AG09309 (cell line): Measurements from ENCODE around the gene APOC3.
A peak's percentile ranks its signal among the peaks of the same experiment; 100 is the strongest.
"Not testable (repeated sequence)": the region's sequence is repeated elsewhere in the genome, so short reads cannot be mapped to it uniquely, and the experiment has no call there.

Source experiments
- DNase-seq: peaks from one replicate; pipeline ENCODE4 v3.0.0-alpha.2; 2010; ENCODE audit warnings: low read depth
- H3K4me3 ChIP-seq: 2 replicates; pipeline ENCODE4 v1.5.1; 2011; ENCODE audit warnings: mild to moderate bottlenecking, low read depth, low read length, moderate library complexity; ENCODE audit not compliant: control insufficient read depth
- TF ChIP-seq, protein P1 (sequence below): IDR thresholded peaks from 2 replicates; pipeline ENCODE4 v1.5.1; 2011; ENCODE audit warnings: mild to moderate bottlenecking, low read depth, low read length, inconsistent platforms; ENCODE audit not compliant: insufficient read depth, control insufficient read depth; ENCODE audit errors: missing control alignments

Gene APOC3

DNA sequence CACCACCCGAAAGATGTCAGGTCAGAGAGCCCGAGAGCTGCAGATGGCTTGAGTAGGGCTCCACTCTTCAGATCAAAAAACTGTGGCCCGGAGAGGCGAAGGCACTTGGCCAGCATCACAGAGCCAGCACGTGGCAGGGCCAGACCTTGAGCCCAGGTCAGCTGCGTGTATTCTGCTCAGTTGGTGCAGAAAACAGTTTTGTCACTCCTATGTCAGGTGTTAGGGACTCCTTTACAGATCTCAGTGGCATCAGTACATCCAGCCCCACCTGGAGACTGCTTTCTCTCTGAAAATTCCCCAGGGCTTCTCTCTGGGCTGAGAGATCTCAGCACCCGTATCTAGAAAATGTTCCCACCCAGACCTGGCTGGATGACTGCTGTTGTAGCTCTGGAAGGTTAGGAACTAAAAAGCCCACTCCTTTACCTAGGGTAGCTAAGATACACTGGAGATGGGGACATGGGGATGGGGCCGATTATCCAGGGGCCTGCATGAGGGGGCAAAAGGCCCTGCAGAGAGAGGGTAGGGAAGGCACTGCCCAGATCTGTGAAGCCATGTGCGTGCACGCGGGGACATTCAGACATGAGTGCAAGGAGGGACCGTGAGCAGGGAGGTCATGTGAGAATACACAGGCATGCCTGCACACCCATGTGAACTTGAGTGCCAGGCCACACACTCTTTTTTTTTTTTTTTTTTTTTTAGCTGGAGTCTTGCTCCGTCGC is 4.3 kb downstream of the APOC3 start:
- TF ChIP-seq, protein P1, sequence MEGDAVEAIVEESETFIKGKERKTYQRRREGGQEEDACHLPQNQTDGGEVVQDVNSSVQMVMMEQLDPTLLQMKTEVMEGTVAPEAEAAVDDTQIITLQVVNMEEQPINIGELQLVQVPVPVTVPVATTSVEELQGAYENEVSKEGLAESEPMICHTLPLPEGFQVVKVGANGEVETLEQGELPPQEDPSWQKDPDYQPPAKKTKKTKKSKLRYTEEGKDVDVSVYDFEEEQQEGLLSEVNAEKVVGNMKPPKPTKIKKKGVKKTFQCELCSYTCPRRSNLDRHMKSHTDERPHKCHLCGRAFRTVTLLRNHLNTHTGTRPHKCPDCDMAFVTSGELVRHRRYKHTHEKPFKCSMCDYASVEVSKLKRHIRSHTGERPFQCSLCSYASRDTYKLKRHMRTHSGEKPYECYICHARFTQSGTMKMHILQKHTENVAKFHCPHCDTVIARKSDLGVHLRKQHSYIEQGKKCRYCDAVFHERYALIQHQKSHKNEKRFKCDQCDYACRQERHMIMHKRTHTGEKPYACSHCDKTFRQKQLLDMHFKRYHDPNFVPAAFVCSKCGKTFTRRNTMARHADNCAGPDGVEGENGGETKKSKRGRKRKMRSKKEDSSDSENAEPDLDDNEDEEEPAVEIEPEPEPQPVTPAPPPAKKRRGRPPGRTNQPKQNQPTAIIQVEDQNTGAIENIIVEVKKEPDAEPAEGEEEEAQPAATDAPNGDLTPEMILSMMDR, result no peak
- DNase-seq, result no peak
- no peak overlapping the region for H3K4me3 ChIP-seq

DNA sequence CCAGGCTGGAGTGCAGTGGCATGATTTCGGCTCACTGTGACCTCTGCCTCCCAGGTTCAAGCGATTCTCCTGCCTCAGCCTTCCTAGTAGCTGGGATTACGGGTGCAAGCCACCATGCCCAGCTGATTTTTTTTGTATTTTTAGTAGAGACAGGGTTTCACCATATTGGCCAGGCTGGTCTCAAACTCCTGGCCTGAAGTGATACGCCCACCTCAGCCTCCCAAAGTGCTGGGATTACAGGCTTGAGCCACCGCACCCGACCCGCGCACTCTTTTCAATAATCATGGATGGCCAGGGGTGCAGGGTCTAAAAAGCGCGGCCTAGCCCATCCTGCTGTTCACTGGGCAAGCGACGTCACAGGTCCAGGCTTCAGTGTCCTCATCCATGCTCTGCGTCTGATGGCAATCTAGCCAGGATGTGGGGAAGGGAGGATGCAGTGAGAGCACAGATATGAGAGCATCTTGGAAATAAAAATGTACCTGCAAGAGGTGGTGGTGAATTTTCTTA is 4.9 kb downstream of the APOC3 start:
- H3K4me3 ChIP-seq, DNase-seq: not testable (repeated sequence)

DNA sequence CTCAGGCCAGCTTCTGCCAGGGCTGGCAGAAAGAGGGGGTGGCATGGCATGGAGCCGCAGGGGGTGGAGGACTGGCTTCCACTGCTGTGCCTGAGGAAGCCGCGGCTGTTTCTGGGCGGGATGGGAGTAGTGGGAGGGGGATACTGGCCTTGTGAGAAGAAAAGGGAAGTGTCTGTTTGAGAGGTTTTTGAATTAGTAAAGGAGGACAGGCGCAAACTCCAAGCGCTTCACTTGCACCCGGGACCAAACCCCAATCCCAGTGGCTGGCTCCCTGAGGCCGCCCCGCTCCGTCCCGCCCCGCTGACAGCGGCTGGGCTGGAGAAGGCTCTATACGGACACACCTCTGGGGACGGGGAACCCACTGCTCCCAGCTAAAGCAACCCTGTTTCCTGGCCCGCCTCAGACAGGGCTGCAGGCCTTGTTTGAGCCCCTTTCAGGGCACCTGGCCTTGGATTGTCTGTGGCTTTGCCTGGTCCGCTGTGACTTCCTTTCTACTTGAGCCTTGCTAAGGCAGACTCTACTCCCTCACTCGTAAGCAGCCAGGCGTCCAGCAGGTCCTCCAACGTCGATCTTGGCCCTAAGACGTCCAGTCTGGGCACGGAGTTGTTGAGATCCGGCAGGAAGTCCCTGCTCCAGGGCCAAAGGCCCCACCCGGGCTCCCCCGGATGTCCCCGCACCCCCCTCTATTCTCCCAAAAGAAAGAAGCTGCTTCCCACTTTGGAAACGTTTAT is 5.5 kb downstream of the APOC3 start:
- TF ChIP-seq, protein P1, result no peak
- H3K4me3 ChIP-seq, result peak overlapping the region; percentile 23
- DNase-seq, result no peak

DNA sequence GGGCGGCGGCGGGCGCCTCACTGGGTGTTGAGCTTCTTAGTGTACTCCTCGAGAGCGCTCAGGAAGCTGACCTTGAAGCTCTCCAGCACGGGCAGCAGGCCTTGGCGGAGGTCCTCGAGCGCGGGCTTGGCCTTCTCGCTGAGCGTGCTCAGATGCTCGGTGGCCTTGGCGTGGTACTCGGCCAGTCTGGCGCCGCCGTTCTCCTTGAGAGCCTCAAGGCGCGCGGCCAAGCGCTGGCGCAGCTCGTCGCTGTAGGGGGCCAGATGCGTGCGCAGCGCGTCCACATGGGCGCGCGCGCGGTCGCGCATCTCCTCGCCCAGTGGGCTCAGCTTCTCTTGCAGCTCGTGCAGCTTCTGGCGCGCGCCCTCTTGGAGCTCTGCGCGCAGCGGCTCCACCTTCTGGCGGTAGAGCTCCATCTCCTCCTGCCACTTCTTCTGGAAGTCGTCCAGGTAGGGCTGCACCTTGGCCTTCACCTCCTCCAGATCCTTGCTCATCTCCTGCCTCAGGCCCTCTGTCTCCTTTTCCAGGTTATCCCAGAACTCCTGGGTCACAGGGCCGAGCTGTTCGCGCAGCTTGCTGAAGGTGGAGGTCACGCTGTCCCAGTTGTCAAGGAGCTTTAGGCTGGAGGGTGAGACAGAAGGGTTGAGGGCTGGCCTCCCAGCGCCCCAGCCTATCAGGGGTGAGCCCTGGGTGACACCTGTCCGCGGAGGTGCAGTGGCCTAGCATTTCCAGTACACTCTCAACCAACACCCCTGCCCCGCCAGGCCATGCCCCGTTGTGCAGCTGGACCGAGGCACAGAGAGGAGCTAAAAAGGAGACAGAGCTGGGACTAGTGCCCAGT is 6.3 kb downstream of the APOC3 start:
- peak overlapping the region; percentile 23 for H3K4me3 ChIP-seq
- TF ChIP-seq, protein P1, result peak; percentile 73
- DNase-seq, result peak; percentile 80

DNA sequence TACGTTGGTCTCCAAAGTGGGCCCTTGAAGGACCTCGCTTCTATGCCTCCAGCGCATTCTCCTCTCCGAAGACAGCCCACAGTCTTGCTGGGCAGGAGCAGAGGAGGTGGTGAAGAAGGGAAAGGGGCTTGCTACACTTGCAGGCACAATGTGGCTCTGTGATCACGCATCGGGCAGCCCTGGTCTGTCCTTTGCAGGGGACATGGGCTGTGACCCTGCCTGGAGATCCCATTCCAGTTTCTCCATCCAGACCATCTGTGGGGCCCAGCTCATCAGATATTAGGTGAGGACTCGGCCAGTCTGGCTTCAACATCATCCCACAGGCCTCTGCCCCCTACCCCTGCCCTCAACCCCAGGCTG is 6.9 kb downstream of the APOC3 start:
- no peak for DNase-seq
- H3K4me3 ChIP-seq, result no peak overlapping the region
- TF ChIP-seq, protein P1, result no peak

DNA sequence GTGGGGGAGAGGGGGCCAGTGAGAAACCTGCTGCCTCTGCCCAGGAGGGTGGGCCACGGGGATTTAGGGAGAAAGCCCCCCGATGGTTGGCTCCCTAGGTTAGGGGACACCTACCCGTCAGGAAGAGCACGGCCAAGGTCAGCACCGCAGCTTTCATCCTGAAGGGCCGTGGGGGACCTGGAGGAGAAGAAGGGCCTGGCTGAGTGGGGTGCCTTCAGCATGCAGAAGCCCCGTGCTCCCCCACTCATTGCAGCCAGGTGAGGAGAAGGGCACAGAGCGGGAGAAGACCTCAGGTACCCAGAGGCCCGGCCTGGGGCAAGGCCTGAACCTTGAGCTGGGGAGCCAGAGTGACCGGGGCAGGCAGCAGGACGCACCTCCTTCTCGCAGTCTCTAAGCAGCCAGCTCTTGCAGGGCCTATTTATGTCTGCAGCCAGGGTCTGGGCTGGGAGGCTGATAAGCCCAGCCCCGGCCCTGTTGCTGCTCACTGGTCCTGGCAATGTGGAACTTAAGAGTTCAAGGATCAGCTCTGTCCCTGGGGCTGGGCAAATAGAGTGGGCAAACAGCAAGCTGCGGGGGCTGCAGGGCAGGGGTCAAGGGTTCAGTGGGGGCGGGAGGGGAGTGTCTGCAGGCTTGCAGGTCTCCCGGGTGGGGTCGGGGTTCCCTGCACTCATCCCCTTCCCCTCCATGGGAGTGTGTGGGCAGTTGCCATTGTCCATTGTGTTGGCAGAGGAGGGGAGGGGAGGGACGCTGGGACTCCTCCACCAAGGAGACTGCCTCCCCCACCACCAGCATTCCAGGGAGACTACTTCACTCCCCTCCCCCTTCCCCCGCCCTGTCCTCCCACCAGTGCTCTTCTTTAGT is 7.8 kb downstream of the APOC3 start, which contains the start of gene APOA1:
TSS of gene APOA1 (minus strand) at position 392 of the 861 bp plus-strand sequence. CDS start at position 157, 235 bp downstream.
- no peak for DNase-seq
- TF ChIP-seq, protein P1, result no peak
- no peak within 1 kb of the TSS for H3K4me3 ChIP-seq
